BE2C (cell line): ENCODE measurements around the gene ARHGDIG.

Source experiments
- DNase-seq: peaks from one replicate; pipeline ENCODE4 v3.0.0-alpha.2; 2020
- H3K27me3 ChIP-seq: fragments of 250-450 bp; sonication (Bioruptor Pico); 2 replicates; pipeline ENCODE4 v1.5.1; 2020; ENCODE audit warnings: mild to moderate bottlenecking
- H3K36me3 ChIP-seq: fragments of 250-450 bp; sonication (Bioruptor Pico); 2 replicates; pipeline ENCODE4 v1.5.1; 2020; ENCODE audit warnings: mild to moderate bottlenecking
- H3K4me1 ChIP-seq: fragments of 250-450 bp; sonication (Bioruptor Pico); 2 replicates; pipeline ENCODE4 v1.5.1; 2020
- H3K4me3 ChIP-seq: 2 replicates; pipeline ENCODE4 v1.5.1; 2011; ENCODE audit warnings: low read depth, low read length
- H3K9me3 ChIP-seq: fragments of 250-450 bp; sonication (Bioruptor Pico); 2 replicates; pipeline ENCODE4 v1.5.1; 2020
- CTCF ChIP-seq: IDR thresholded peaks from 2 replicates; pipeline ENCODE4 v1.5.1; 2012; ENCODE audit warnings: mild to moderate bottlenecking, low read depth, low read length

The ARHGDIG gene

GRCh38 chr16:281660-282255, 1.4 kb downstream of the ARHGDIG start:
- H3K27me3 ChIP-seq: peaks cover 4% of the 10 kb centered on the region; the same call in 1 of the 2 replicates
- DNase-seq: peak; percentile 13
- no peaks in the 10 kb centered on the region for H3K4me1 ChIP-seq
- H3K36me3 ChIP-seq: peaks cover 12% of the 10 kb centered on the region
- no peaks in the 10 kb centered on the region for H3K9me3 ChIP-seq
- H3K4me3 ChIP-seq: peak overlapping the region; percentile 53; the same call in 1 of the 2 replicates
- TF ChIP-seq CTCF: no peak

- H3K4me3 ChIP-seq: peak overlapping the region; percentile 54; the same call in 1 of the 2 replicates
- H3K4me1 ChIP-seq: no peaks in the 10 kb centered on the region
- H3K9me3 ChIP-seq: no peaks in the 10 kb centered on the region
- H3K36me3 ChIP-seq: peaks cover 19% of the 10 kb centered on the region
- H3K27me3 ChIP-seq: peaks cover 4% of the 10 kb centered on the region; the same call in 1 of the 2 replicates
- no peak for TF ChIP-seq CTCF
- DNase-seq: no peak
Observed at GRCh38 chr16:282491-282890, 2.1 kb downstream of the ARHGDIG start.

GRCh38 chr16:283033-283805, 2.8 kb downstream of the ARHGDIG start, which contains the start of gene PDIA2:
TSS of gene PDIA2 (plus strand) at chr16:283164. CDS start at chr16:283170, 6 bp downstream.
- peak within 1 kb of the TSS; percentile 54 for H3K4me3 ChIP-seq
- H3K4me1 ChIP-seq: no peaks in the 10 kb centered on the region
- peaks cover 23% of the 10 kb centered on the region for H3K36me3 ChIP-seq
- TF ChIP-seq CTCF: no peak
- H3K9me3 ChIP-seq: no peaks in the 10 kb centered on the region
- H3K27me3 ChIP-seq: peaks cover 4% of the 10 kb centered on the region; the same call in 1 of the 2 replicates
- DNase-seq: peak; percentile 88

GRCh38 chr16:284204-285120, 4.1 kb downstream of the ARHGDIG start:
- DNase-seq: no peak
- Histone ChIP-seq H3K4me3 (peak overlapping the region; percentile 54), H3K9me3 (no peaks in the 10 kb centered on the region), H3K4me1 (no peaks in the 10 kb centered on the region), H3K36me3 (peaks cover 30% of the 10 kb centered on the region), H3K27me3 (peaks cover 4% of the 10 kb centered on the region; the same call in 1 of the 2 replicates)
- TF ChIP-seq CTCF: no peak

GRCh38 chr16:285146-286055, 5.0 kb downstream of the ARHGDIG start:
- Histone ChIP-seq H3K36me3 (peaks cover 30% of the 10 kb centered on the region), H3K27me3 (no peaks in the 10 kb centered on the region; the same call in 1 of the 2 replicates), H3K9me3 (no peaks in the 10 kb centered on the region), H3K4me3 (no peak overlapping the region), H3K4me1 (no peaks in the 10 kb centered on the region)
- no peak for DNase-seq
- no peak for TF ChIP-seq CTCF
